Endodermal cell (in vitro differentiated cells): ENCODE results near the gene RPL32. TPM values are rescaled to one million over a fixed set of nuclear protein-coding genes. Genes with fewer than 3 reads are reported as not detected.

Source experiments
- DNase-seq: peaks from one replicate; pipeline ENCODE4 v3.0.0-alpha.2; 2017
- H3K27ac ChIP-seq: 2 replicates; pipeline ENCODE4 v1.5.1; 2013; ENCODE audit warnings: mild to moderate bottlenecking, low read depth, low read length, moderate library complexity
- H3K27me3 ChIP-seq: 2 replicates; pipeline ENCODE4 v1.6.1; 2013; ENCODE audit warnings: mild to moderate bottlenecking, low read length, moderate library complexity; ENCODE audit not compliant: insufficient read depth, control insufficient read depth, poor library complexity, severe bottlenecking
- H3K36me3 ChIP-seq: 2 replicates; pipeline ENCODE4 v1.7.0; 2013; ENCODE audit warnings: mild to moderate bottlenecking, low read length, moderate library complexity; ENCODE audit not compliant: control insufficient read depth, insufficient read depth
- H3K4me1 ChIP-seq: one replicate; pipeline ENCODE4 v1.7.0; 2013; ENCODE audit warnings: low read length; ENCODE audit not compliant: control insufficient read depth, insufficient read depth
- H3K4me3 ChIP-seq: 2 replicates; pipeline ENCODE4 v1.5.1; 2013; ENCODE audit warnings: mild to moderate bottlenecking, low read length, moderate library complexity
- H3K9ac ChIP-seq: 2 replicates; pipeline ENCODE4 v1.6.1; 2013; ENCODE audit warnings: mild to moderate bottlenecking, low read length, moderate library complexity; ENCODE audit not compliant: poor library complexity, severe bottlenecking; ENCODE audit errors: extremely low read depth
- H3K9me3 ChIP-seq: 2 replicates; pipeline ENCODE4 v1.6.1; 2013; ENCODE audit warnings: mild to moderate bottlenecking, low read length, moderate library complexity; ENCODE audit not compliant: control insufficient read depth
- H3K27ac Mint-ChIP-seq: 2 replicates; pipeline ENCODE4 v1.8.0; 2020; ENCODE audit warnings: mixed read lengths
- H3K27me3 Mint-ChIP-seq: 2 replicates; pipeline ENCODE4 v1.8.0; 2021; ENCODE audit warnings: mild to moderate bottlenecking, mixed read lengths; ENCODE audit not compliant: insufficient read depth
- H3K36me3 Mint-ChIP-seq: 2 replicates; pipeline ENCODE4 v1.8.0; 2020; ENCODE audit warnings: low read depth, mixed read lengths
- H3K4me1 Mint-ChIP-seq: 2 replicates; pipeline ENCODE4 v1.8.0; 2020; ENCODE audit warnings: mixed read lengths
- H3K4me3 Mint-ChIP-seq: 2 replicates; pipeline ENCODE4 v1.8.0; 2020; ENCODE audit warnings: mild to moderate bottlenecking, moderate library complexity, mixed read lengths
- H3K9me3 Mint-ChIP-seq: 2 replicates; pipeline ENCODE4 v1.8.0; 2020; ENCODE audit warnings: mild to moderate bottlenecking, mixed read lengths
- WGBS, 2 experiments: methylation state at CpG; one replicate each; pipeline versions ENCODE4 v1.1.5 to v1.1.7; 2013; ENCODE audit warnings: missing lambda C conversion rate in 2 of 2, mixed read lengths in 1 of 2; ENCODE audit not compliant: insufficient coverage in 1 of 2, insufficient read length in 1 of 2; 5-methylcytosine and 5-hydroxymethylcytosine counted together
- total RNA-seq, 2 donors: library from RNA; stranded (reverse); fragmentation: NEBNext Ultra II Directional in 1 of 2; extraction: Animal tissue kit (Norgen Biotek cat#: 25700) in 1 of 2; gene quantifications; 2 replicates in 1 of 2; 3 replicates in 1 of 2; pipeline ENCODE4 v1.2.1, GENCODE V29; 2021
- TF ChIP-seq, protein P1 (sequence below): fragments of 200-600 bp; sonication (generic); conservative IDR thresholded peaks from 2 replicates; pipeline ENCODE4 v1.5.0; 2021; ENCODE audit warnings: antibody characterized with exemption, mild to moderate bottlenecking

RPL32 gene
- total RNA-seq, 2 donors from 2014 or later: 1,362 to 1,580 TPM

DNA sequence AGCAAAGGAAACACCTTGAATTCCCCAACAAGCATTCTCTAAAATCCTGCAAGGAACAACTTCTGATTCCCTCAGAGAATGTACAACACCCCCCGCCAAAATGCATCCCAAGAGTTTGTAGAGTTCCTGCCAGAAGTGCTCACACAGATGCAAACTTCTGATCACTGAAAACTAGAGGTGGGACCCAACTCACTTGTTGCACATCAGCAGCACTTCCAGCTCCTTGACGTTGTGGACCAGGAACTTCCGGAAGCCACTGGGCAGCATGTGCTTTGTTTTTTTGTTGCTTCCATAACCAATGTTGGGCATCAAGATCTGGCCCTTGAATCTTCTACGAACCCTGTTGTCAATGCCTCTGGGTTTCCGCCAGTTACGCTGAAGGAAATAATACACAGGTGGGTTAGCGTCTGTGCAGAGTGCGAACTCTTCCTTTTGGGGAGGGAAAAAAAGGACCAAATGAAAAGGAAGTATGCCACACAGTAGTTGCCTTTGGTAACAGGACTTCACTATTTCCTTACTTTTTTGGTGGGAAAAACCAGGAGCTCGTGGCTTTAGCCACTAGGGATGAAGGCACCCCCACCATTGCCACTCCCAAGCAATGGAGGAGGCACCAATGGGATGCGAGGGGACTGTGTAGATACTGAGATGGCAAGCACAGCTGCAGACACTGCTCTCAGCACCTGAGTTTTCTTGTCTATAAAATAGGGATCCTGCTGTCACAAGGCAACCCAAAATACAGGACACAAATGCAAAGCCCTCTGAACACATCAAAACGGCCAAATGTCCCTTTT, 2.0 kb downstream of the RPL32 start:
- peaks cover 61% of the 10 kb centered on the region for H3K36me3 ChIP-seq
- no peak overlapping the region for H3K27ac ChIP-seq
- TF ChIP-seq, protein P1, sequence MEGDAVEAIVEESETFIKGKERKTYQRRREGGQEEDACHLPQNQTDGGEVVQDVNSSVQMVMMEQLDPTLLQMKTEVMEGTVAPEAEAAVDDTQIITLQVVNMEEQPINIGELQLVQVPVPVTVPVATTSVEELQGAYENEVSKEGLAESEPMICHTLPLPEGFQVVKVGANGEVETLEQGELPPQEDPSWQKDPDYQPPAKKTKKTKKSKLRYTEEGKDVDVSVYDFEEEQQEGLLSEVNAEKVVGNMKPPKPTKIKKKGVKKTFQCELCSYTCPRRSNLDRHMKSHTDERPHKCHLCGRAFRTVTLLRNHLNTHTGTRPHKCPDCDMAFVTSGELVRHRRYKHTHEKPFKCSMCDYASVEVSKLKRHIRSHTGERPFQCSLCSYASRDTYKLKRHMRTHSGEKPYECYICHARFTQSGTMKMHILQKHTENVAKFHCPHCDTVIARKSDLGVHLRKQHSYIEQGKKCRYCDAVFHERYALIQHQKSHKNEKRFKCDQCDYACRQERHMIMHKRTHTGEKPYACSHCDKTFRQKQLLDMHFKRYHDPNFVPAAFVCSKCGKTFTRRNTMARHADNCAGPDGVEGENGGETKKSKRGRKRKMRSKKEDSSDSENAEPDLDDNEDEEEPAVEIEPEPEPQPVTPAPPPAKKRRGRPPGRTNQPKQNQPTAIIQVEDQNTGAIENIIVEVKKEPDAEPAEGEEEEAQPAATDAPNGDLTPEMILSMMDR: no peak
- Mint-ChIP-seq H3K36me3 (peaks cover 66% of the 10 kb centered on the region), H3K27me3 (no peaks in the 10 kb centered on the region), H3K4me3 (peak overlapping the region; percentile 99), H3K27ac (peak overlapping the region; percentile 100), H3K9me3 (no peaks in the 10 kb centered on the region), H3K4me1 (peaks cover 37% of the 10 kb centered on the region)
- no peaks in the 10 kb centered on the region for H3K9me3 ChIP-seq
- no peak for DNase-seq
- no peaks in the 10 kb centered on the region for H3K27me3 ChIP-seq
- peaks cover 10% of the 10 kb centered on the region for H3K4me1 ChIP-seq
- peak overlapping the region; percentile 96 for H3K4me3 ChIP-seq
- WGBS, 2 experiments: 89 to 90% methylated on average over 9 to 11 of the region's 11 CpGs
- no peak overlapping the region for H3K9ac ChIP-seq

- Histone ChIP-seq H3K9me3 (no peaks in the 10 kb centered on the region), H3K27me3 (no peaks in the 10 kb centered on the region), H3K9ac (no peak overlapping the region), H3K4me1 (peaks cover 10% of the 10 kb centered on the region), H3K4me3 (peak overlapping the region; percentile 96), H3K36me3 (peaks cover 71% of the 10 kb centered on the region), H3K27ac (no peak overlapping the region)
- Mint-ChIP-seq H3K4me1 (peaks cover 37% of the 10 kb centered on the region), H3K36me3 (peaks cover 76% of the 10 kb centered on the region), H3K27ac (peak overlapping the region; percentile 12), H3K4me3 (peak overlapping the region; percentile 99), H3K9me3 (no peaks in the 10 kb centered on the region), H3K27me3 (no peaks in the 10 kb centered on the region)
- TF ChIP-seq, protein P1: no peak
- no peak for DNase-seq
- WGBS, 2 experiments: 86 to 92% methylated on average over 11 to 13 of the region's 13 CpGs
Measured at GRCh38 chr3:12838179-12838965, 3.0 kb downstream of the RPL32 start.

GRCh38 chr3:12837295-12837986, 3.9 kb downstream of the RPL32 start:
- TF ChIP-seq, protein P1: no peak

More at GRCh38 chr3:12837295-12837986, 3.9 kb downstream of the RPL32 start:
- H3K27me3 ChIP-seq: no peaks in the 10 kb centered on the region
- Mint-ChIP-seq H3K4me1 (peaks cover 37% of the 10 kb centered on the region), H3K9me3 (no peaks in the 10 kb centered on the region), H3K27ac (no peak overlapping the region), H3K4me3 (peak overlapping the region; percentile 99), H3K36me3 (peaks cover 81% of the 10 kb centered on the region), H3K27me3 (no peaks in the 10 kb centered on the region)
- peaks cover 10% of the 10 kb centered on the region for H3K4me1 ChIP-seq
- peaks cover 80% of the 10 kb centered on the region for H3K36me3 ChIP-seq
- H3K9me3 ChIP-seq: no peaks in the 10 kb centered on the region
- no peak for DNase-seq
- H3K27ac ChIP-seq: no peak overlapping the region
- peak overlapping the region; percentile 96 for H3K4me3 ChIP-seq
- no peak overlapping the region for H3K9ac ChIP-seq
- 92 to 95% methylated on average over 4 to 6 of the region's 6 CpGs for WGBS, 2 experiments
